Fibroblast of peridontal ligament (primary cell): ENCODE measurements around the gene RABL2B.

ENCODE experiments used
- DNase-seq: peaks from one replicate; pipeline ENCODE4 v3.0.0-alpha.2; 2010; ENCODE audit errors: extremely low read depth

The RABL2B gene

DNA sequence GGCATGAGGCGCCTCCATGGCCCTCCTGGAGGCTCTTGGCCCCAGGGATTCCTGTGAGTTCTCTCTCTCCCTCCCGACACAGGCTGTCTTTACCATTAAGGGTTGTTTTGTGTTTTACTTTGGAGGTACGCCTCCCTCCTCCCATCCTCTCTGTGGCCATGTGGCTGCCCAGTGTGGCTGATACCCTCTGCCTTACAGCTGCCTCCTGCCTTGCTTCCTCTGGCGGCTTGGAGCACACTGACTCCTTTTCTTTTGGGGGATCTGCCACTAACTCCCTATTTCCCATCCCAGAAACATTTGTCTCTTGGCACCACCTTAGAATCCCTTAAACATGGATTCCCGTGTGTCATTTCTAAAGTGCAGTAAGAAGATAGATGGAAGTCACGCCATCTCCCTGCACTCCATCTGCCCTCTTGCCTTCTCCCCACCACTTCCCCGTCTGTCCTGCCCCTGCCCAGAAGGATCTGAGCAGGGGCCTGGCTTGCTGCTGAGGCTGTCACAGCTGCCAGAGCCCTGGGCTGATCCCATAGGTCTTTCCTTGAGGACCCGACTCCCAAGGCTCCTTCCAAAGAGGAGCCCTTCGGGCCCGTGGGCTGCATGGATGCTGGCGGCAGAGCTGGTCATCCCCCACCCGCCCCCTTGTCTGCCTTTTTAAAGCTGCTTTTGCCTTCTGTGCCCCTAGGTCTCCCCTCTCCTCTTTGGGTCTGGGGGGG lies 60.6 kb downstream of the RABL2B start:
- no peak for DNase-seq

DNA sequence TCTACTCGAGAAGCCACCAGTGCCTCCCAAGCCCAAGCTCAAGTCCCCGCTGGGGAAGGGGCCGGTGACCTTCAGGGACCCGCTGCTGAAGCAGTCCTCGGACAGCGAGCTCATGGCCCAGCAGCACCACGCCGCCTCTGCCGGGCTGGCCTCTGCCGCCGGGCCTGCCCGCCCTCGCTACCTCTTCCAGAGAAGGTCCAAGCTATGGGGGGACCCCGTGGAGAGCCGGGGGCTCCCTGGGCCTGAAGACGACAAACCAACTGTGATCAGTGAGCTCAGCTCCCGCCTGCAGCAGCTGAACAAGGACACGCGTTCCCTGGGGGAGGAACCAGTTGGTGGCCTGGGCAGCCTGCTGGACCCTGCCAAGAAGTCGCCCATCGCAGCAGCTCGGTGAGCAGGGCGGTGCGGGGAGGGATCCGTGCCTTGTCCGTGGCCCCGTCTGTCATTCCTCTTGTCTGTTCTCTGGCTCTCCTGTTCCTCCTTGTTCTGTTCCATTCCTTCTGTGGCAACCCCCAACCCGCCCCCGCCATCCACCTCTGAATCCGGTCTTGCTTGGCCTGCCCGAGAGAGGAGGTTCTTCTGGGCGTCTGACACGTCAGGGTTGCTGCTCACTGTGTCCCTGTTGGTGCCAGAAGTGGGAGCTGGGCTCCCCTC lies 61.3 kb downstream of the RABL2B start:
- no peak for DNase-seq

DNA sequence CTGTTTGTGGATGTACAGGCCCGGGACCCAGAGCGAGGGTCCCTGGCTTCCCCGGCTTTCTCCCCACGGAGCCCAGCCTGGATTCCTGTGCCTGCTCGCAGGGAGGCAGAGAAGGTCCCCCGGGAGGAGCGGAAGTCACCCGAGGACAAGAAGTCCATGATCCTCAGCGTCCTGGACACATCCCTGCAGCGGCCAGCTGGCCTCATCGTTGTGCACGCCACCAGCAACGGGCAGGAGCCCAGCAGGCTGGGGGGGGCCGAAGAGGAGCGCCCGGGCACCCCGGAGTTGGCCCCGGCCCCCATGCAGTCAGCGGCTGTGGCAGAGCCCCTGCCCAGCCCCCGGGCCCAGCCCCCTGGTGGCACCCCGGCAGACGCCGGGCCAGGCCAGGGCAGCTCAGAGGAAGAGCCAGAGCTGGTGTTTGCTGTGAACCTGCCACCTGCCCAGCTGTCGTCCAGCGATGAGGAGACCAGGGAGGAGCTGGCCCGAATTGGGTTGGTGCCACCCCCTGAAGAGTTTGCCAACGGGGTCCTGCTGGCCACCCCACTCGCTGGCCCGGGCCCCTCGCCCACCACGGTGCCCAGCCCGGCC lies 62.1 kb downstream of the RABL2B start:
- no peak for DNase-seq

DNA sequence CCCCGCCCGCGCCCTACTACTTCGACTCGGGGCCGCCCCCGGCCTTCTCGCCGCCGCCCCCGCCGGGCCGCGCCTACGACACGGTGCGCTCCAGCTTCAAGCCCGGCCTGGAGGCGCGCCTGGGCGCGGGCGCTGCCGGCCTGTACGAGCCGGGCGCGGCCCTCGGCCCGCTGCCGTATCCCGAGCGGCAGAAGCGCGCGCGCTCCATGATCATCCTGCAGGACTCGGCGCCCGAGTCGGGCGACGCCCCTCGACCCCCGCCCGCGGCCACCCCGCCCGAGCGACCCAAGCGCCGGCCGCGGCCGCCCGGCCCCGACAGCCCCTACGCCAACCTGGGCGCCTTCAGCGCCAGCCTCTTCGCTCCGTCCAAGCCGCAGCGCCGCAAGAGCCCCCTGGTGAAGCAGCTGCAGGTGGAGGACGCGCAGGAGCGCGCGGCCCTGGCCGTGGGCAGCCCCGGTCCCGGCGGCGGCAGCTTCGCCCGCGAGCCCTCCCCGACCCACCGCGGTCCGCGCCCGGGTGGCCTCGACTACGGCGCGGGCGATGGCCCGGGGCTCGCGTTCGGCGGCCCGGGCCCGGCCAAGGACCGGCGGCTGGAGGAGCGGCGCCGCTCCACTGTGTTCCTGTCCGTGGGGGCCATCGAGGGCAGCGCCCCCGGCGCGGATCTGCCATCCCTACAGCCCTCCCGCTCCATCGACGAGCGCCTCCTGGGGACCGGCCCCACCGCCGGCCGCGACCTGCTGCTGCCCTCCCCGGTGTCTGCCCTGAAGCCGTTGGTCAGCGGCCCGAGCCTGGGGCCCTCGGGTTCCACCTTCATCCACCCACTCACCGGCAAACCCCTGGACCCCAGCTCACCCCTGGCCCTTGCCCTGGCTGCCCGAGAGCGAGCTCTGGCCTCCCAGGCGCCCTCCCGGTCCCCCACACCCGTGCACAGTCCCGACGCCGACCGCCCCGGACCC lies 62.9 kb downstream of the RABL2B start:
- no peak for DNase-seq

DNA sequence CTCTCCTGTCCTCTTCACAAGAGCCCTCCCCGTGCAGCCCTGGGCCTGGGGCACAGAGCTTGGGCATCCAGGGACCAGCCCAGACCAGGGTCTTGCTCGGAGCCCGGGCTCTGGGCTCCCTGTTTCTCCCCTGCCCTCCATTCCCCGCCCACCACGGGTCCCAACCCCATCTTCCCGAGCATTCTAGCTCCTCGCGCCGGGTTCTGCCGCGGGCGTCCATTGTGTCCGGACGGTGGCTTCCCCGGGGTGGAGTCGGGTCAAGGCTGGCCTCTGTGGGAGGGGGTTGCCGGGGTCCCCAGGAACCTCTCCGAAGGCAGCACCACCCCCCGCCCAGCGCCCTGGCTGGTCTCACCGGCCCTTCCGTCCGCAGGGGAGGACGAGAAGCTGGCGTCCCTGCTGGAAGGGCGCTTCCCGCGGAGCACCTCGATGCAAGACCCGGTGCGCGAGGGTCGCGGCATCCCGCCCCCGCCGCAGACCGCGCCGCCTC lies 63.6 kb downstream of the RABL2B start:
- no peak for DNase-seq

DNA sequence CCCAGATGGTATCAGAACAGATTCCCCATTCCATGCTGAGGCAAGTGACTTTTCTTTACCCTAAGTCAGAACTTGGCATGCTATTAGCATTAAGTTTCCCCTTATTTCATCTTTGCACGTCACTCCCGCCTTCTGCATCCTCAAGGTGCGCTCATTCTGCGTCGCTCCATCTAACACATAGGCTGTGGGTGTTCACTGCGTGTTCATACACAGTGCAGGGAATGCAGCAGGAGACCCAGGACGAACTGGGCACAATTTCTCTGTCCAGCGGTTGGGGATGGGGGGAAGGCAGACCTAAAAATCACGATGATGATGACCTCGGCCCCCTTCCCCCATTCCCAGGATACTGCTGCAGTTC lies 65.1 kb downstream of the RABL2B start:
- DNase-seq = no peak

DNA sequence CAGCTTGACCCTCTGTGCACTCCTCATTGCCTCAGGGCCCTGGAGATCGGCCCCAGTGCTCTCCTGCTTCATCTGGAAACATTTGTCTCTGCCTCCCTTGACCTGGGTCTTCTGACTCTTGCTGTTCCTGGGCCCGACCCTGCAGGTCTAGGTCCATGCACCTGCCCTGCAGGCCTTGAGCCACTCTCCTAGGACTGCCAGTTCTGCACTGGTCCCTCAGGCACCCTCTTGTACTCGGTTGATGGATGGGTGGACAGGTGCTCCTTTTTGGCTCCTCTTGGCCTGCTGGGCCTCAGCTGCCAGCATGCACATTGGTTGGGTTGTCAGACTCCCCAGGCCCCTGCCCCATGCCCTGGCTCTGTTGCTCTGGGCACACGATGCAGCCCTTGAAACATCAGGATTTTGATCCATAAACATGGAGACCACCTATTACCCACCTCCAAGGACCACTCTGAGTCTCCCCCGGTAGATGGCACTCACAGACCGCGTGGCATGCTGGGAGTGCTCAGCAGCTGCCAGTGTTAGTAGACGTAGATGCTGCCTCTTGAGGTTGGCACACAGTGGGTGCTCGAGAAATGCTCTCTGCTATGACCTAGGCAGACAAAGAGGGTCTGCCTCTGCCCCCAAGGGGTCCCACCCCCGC lies 65.6 kb downstream of the RABL2B start:
- DNase-seq = no peak
